HG03432 (cell line): ENCODE results near the gene PRRT1.
A peak's percentile ranks its signal among the peaks of the same experiment; 100 is the strongest.
"Not testable (repeated sequence)": the region's sequence is repeated elsewhere in the genome, so short reads cannot be mapped to it uniquely, and the experiment has no call there.

Experiments used
- ATAC-seq: cut with Tn5 transposase; IDR thresholded peaks from one replicate; pipeline ENCODE4 v1.9.1; 2021; ENCODE audit warnings: mild to moderate bottlenecking, moderate library complexity; ENCODE audit not compliant: unreplicated experiment

The PRRT1 gene

DNA sequence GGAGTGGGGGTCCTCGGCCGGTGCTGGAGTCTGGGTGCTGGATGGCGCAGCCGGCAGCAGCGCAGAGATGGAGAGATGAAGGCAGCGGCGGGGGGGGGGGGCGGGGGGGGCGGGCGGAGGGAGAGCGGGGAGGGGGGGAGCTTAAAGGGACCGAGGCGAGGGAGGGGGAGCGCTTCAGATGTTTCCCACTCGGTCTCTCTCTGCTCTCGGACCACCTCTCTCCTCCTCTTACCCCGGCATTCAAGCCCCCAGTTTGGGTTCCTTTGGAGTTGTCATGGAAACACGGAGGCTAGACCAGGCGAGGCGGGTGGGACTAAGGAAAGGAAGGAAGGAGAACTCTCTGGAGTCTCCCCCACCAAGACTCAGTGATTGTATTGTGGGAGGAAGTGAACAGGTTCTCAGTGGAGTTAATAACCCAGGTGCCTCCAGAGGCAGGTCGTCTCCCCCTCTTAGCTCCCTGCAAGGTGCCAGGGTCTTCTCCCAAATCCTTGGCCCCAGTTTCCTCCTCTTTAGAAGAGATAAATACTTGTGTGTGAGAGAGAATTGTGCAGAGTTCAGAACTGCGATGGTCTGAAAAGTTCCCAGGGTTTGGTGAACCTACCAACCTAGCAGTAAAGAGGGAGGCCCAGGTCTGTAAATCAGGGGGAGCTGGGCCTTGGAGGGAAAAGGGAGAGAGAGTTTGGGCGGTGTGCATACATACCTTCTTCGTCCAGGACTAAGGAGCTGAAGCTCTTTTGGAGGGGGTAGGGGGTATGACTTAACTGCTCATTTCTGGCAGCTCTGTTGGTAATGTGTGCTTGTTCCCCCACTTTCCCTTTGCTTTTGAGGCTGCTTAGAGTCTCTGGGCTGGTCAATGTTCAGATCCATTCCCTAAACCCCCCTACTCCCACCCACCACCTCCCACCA, at the start of gene PRRT1:
TSS of gene PRRT1 (minus strand) at position 77 of the 906 bp plus-strand sequence. CDS start 112 bp downstream, outside the sequence.
- ATAC-seq, result no peak

- ATAC-seq, result no peak
Observed at GRCh38 chr6:32200711-32201475, 49.2 kb upstream of the PRRT1 start.

GRCh38 chr6:32198866-32199265, 47.1 kb upstream of the PRRT1 start:
- ATAC-seq, result no peak

DNA sequence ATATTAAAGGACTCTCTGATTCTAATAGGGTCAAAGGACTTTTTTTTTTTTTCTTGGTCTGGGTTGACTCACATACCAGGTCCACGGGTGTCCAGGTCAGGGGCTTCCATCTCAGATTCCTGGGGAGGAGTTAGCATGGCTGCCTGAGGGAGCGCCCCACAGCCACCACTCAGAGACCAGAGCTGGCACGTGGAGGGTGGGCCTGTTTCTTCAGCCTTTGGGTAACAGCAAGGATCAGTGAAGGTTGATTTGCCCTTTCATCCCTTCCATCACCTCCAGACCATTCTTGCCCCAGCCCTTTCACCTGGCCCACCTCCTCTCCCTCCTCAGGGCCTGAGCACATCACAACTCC, 46.6 kb upstream of the PRRT1 start:
- ATAC-seq, result no peak

DNA sequence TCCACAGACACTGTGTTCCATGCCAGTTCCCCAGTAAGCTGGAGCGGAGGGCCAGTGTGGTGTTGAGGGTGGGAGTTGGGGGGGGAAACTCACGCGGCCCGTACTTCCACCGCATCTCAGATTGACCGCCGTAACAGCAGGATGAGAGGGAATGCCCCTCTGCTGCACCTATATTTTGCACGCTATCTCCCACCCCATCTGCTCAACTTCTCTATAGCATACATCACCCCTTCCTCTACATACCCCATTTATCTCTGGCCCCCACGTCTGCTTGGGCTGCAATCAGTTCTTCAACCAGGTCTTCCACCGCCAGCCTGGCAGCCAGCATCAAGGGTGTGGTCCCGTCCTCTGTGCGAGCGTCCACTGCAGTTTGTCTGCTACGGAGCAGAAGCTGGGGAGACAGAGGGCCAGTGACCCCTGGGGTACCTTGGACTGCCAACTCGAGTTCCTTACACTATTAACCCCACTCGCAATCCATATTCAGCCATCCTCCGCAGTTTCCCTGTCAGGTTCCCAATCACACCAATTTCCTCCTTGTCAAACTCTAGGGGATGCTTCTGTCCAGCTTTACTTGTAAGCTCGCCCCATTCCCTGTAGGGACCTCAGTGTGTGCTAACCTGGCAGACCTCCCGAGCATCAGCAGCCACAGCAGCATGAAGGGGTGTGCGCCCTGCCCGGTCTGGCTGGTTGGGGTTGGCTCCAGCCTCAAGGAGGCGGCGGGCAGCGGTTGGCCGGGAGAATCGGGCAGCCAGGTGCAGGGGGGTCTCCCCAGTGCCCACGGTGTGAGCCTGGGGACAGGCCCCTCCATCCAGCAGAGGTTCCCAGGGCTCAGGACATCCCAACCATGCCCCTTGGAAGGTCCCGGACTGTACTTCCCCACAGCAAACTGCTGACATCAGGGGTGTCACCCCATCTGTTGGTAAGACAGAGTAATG, 45.2 kb upstream of the PRRT1 start:
- ATAC-seq, result no peak

- peak; percentile 78 for ATAC-seq
Observed at GRCh38 chr6:32195902-32196681, 44.4 kb upstream of the PRRT1 start.

DNA sequence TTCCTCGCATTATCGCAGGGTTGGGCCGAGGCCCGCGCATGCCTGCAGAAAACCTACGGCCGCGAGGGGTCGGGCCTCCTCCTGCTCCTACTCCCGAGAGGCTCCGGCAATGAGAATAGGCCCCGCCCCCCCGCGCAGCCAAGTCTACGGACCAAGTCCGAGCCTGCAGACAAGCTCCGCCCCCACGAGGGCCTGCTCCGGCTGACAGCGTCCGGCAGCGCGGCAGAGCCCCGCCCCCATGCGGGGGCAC, 43.8 kb upstream of the PRRT1 start:
- ATAC-seq, result peak; percentile 76

GRCh38 chr6:32194825-32195651, 43.3 kb upstream of the PRRT1 start:
- no peak for ATAC-seq

- no peak for ATAC-seq
Observed at GRCh38 chr6:32194388-32194787, 42.6 kb upstream of the PRRT1 start.

DNA sequence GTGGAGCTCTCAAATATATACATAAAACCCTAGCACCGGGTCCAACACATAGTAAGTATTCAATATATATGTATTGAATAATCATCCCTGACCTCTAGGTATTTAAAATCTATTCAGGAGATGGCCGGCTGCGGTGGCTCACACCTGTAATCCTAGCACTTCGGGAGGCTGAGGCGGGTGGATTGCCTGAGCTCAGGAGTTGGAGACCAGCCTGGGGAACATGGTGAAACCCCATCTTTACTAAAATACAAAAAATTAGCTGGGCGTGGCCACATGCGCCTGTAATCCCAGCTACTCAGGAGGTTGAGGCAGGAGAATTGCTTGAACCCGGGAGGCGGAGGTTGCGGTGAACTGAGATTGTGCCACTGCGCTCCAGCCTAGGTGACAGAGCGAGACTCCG, 41.4 kb upstream of the PRRT1 start:
- ATAC-seq, result not testable (repeated sequence)

- ATAC-seq, result no peak
Observed at GRCh38 chr6:32192608-32193039, 40.9 kb upstream of the PRRT1 start, which contains the start of gene GPSM3. TSS of gene GPSM3 (minus strand) at chr6:32192643. CDS start at chr6:32192513, 130 bp downstream.

DNA sequence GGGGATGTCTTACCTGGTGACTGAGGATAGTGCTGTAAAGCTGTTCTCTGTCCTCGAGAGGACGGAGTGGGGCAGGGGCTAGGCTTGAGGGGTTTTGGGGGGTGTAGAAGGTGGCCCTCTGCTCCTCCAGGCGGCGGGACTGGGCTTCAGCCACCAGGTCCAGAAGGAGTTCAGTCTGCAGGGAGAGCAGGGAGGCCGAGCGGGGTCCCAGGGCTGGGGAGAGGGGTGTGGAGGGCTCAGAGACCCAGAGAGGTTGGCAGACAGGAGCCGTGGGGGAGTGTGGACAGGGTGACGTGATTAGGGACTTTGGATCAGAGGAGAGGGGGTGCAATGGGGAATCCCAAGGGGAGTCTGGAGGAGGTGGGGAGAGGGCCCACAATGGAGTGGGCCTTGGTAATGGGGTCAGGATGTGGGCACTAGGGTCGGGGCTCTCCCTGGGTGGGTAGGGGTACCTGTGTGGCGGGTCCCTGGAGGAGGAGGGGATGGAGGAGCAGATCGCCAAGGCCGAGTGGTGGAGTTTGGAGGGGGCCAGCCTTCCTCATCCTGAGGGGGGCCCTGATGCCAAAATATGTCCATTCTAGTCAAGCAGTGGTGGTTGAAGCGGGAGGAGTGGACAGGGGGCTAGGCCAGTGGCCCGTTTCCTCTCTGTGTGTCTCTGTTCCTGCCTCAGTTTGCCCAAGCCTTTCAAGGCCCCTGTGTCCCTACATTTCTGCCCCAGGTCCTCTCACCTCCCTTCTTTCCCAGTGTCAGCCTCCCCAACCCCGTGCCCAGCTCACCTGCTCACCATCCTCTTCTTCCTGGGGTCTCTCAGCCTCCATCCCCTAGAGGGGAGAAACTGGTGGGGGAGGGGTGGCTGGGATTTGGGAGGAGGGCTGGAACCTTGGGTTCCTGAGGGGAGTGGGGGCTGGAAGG, 40.2 kb upstream of the PRRT1 start:
- no peak for ATAC-seq

GRCh38 chr6:32190911-32191677, 39.4 kb upstream of the PRRT1 start:
- no peak for ATAC-seq

- peak; percentile 68 for ATAC-seq
Observed at GRCh38 chr6:32190054-32190851, 38.5 kb upstream of the PRRT1 start, which contains the start of gene PBX2. TSS of gene PBX2 (minus strand) at chr6:32190202. CDS start at chr6:32189915, 287 bp downstream.

- no peak for ATAC-seq
Observed at GRCh38 chr6:32189742-32190053, 38.0 kb upstream of the PRRT1 start.

- ATAC-seq, result no peak
Observed at GRCh38 chr6:32189069-32189741, 37.5 kb upstream of the PRRT1 start.
